Left kidney (tissue), 2 donors: ENCODE results near the gene CD180. TPM values are rescaled to one million over a fixed set of nuclear protein-coding genes. Genes with fewer than 3 reads are reported as not detected.
"Not testable (repeated sequence)": the region's sequence is repeated elsewhere in the genome, so short reads cannot be mapped to it uniquely, and the experiment has no call there.

Experiments used
- DNase-seq: peaks from one replicate; pipeline ENCODE4 v3.0.0-alpha.2; 2013
- polyA plus RNA-seq: library from polyadenylated mRNA; unstranded; fragments of 120-200 nt; gene quantifications from one replicate; pipeline ENCODE4 v1.2.1, GENCODE V29; 2013; ENCODE audit not compliant: insufficient read length

CD180 gene
- polyA plus RNA-seq, 1 donor, result 0.45 TPM

DNA sequence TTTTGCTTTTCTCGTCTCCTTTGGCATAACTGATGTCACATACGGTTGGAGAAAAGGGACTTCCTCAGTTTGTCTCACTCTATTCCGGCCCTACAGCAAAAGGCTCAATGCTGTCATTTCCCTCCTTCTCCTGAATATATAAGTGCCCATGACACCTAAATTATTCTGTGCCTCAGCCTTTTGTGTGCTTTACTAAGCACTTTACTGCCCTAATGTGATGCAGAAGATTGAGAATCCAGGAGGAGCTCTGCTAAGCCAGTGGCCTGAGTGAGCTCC is 7.6 kb downstream of the CD180 start:
- no peak for DNase-seq

DNA sequence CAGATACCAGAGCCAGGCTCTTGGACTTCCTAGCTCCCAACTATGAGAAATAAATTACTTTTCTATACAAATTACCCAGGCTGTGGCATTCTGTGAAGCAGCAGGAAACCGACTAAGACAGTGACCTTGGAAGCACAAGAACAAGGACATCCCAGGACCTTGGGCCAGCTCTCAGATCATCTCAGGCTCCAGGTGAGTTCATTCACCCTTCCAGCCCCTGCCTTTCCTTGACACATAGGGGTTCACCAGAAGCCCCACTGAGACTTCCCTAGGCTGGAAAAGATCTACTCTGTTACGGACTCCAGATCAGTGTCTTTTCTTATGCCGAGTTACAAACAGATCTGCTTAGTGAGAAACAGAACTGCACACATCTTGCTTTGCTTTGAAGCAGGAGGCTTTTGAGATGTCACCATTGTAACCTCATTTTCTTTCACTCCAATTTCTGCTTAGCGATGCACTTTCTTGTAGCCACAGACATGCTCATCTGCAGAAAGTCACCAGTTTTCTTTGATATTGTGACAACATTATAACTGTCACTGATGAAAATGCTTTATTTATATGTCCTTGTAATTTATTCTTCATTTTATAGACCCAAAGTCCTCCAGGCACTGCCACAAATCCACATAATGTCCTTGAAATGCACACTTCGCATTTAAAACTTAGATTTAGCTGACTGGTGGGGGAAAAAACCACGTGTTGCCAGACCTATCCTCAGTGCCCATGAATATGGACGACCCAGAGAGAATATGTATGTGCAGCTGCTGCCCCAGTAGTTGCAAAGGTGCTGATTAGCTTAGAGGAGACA is 8.1 kb downstream of the CD180 start:
- DNase-seq, result no peak

GRCh38 chr5:67187006-67187715 is 9.4 kb downstream of the CD180 start:
- DNase-seq, result no peak

DNA sequence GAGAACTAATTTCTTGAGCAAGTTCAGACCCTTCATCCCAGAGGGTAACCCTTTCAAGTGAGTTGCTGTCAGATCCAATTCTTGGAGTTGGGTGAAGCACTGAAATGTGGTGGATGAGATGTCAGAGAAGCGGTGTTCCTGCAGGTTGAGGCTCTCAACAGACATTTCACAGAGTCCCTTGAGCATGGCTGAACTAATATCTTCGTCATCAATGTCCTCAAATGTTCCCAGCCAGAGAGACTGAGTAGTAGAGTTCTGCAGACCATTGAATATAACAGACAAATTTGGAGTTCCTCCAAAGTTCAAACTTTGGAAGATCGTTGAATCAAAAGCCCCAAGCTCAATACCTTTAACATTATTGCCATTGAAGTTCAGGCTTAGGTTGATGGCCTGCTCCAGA is 12.7 kb downstream of the CD180 start:
- no peak for DNase-seq

- DNase-seq, result no peak
These were observed 14.3 kb downstream of the CD180 start for GRCh38 chr5:67182301-67182790.

DNA sequence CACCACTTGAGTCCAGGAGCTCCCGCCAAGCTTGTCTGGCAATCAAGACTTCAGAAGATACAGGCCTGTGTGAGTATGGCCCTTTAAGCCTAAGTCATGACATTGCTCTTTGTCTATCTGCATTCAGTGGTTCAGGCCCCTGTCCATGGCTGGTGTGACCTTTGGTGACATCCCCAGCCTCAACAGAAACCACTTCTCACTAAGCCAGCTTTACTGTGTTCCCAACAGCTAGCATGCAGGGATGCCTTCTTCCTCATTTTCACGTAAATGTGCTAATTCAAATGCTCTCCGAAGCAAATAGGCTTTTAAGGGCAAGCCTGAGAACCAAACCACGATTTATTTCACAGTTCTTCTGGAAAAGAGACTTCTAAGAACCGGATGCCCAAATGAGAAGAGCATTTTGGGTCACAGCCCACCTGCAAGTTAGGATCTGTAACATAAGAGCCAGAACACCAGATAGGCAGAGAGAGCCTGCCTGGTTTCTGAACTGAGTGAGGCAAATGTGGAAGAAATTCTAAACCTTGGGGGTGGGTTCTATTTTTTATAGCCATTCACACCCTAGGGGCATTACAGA is 14.9 kb downstream of the CD180 start:
- no peak for DNase-seq

GRCh38 chr5:67179697-67180361 is 16.8 kb downstream of the CD180 start:
- no peak for DNase-seq

GRCh38 chr5:67178966-67179365 is 17.6 kb downstream of the CD180 start:
- no peak for DNase-seq

DNA sequence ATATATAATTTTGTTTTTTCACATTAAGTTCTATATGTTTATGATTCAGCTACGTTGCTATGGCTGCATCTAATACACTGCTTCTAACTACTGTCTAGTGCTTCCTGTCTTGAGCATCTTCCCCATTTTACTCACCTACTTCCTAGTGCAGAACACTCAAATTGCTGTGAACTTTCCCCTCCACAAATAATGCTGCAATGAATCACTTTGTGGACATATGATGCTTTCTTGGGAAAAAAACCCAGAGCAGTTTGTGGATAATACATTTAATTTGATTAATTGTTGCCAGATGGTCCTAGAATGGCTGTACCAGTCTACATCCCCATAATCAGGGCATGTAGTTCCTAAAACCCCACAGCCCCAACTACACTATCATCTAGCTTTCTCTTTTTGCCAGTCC is 18.5 kb downstream of the CD180 start:
- DNase-seq, result no peak

GRCh38 chr5:67176936-67177335 is 19.7 kb downstream of the CD180 start:
- no peak for DNase-seq

GRCh38 chr5:67173959-67174358 is 22.6 kb downstream of the CD180 start:
- DNase-seq, result no peak

DNA sequence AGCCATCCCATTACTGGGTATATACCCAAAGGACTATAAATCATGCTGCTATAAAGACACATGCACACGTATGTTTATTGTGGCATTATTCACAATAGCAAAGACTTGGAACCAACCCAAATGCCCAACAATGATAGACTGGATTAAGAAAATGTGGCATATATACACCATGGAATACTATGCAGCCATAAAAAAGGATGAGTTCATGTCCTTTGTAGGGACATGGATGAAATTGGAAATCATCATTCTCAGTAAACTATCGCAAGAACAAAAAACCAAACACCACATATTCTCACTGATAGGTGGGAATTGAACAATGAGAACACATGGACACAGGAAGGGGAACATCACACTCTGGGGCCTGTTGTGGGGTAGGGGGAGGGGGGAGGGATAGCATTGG is 23.2 kb downstream of the CD180 start:
- DNase-seq, result not testable (repeated sequence)

DNA sequence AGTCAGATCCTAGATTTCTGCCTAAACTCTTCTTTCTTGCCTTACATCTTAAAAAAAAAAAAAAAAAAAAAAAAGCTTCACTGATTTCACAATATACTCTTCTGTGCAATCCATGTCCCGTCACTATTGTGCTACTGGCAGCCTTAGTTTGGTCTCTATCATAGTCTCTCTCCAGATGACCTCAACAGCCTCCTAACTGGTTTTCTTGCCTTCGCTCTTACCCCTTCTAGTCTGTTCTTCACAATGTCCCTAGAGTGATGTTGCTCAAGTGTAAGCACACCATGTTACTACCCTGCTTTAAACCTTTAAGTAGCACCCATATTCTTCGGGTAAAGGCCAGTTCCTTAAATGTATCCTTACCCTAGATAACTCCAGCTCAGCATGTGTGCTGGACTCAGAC is 25.8 kb downstream of the CD180 start:
- DNase-seq, result no peak

DNA sequence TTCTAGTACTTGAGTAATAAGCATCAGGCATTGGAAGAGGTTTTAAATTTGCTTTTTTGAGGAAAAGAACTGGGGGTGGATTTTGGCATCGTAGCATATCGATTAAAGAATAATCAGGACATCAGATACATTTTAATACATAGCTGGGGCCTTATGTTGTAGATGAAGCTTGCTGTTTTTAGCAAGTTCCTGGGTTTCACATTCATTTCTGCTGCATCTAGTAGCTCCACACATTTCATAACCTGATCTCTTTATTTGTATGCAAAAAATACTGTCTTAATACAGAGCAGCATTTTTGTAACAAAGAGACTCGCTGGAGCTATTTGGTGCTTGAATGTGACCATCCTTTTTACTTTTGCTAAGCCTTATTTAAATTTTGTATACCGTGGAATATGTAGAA is 28.5 kb downstream of the CD180 start:
- DNase-seq, result no peak

DNA sequence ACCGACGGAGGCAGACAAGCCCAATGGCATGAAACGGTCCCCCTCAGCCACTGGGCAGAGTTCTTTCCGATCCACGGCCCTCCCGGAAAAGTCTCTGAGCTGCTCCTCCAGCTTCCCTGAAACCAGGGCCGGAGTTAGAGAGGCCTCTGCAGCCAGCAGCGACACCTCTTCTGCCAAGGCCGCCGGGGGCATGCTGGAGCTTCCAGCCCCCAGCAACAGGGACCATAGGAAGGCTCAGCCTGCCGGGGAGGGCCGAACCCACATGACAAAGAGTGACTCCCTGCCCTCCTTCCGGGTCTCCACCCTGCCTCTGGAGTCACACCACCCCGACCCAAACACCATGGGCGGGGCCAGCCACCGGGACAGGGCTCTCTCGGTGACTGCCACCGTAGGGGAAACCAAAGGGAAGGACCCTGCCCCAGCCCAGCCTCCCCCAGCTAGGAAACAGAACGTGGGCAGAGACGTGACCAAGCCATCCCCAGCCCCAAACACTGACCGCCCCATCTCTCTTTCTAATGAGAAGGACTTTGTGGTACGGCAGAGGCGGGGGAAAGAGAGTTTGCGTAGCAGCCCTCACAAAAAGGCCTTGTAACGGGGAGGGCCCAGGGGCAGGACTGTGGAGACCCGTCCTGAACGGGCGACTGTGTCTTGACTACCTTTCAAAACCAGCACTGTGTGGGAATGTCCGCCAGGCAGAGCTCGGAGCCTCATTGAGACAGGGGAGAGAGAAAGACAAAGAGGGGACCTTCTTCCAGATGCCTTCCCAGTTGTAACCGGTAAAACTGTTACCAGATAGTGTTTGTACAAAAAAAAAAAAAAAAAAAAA is 29.9 kb downstream of the CD180 start:
- no peak for DNase-seq

GRCh38 chr5:67165526-67166459 is 30.8 kb downstream of the CD180 start:
- peak; percentile 89 for DNase-seq

DNA sequence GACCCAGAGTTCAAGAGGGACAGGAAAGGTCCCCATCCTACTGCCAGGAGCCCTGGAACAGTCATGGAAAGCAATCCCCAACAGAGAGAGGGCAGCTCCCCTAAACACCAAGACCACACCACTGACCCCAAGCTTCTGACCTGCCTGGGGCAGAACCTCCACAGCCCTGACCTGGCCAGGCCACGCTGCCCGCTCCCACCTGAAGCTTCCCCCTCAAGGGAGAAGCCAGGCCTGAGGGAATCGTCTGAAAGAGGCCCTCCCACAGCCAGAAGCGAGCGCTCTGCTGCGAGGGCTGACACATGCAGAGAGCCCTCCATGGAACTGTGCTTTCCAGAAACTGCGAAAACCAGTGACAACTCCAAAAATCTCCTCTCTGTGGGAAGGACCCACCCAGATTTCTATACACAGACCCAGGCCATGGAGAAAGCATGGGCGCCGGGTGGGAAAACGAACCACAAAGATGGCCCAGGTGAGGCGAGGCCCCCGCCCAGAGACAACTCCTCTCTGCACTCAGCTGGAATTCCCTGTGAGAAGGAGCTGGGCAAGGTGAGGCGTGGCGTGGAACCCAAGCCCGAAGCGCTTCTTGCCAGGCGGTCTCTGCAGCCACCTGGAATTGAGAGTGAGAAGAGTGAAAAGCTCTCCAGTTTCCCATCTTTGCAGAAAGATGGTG is 31.6 kb downstream of the CD180 start:
- DNase-seq, result no peak

- no peak for DNase-seq
These were observed 32.6 kb downstream of the CD180 start for GRCh38 chr5:67163863-67164595.

DNA sequence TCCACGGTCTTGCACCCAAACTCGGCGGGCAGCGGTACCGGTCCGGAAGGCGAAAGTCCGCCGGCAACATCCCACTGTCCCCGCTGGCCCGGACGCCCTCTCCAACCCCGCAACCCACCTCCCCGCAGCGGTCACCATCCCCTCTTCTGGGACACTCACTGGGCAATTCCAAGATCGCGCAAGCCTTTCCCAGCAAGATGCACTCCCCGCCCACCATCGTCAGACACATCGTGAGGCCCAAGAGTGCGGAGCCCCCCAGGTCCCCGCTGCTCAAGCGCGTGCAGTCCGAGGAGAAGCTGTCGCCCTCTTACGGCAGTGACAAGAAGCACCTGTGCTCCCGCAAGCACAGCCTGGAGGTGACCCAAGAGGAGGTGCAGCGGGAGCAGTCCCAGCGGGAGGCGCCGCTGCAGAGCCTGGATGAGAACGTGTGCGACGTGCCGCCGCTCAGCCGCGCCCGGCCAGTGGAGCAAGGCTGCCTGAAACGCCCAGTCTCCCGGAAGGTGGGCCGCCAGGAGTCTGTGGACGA is 33.3 kb downstream of the CD180 start:
- DNase-seq, result no peak
